Keratinocyte (primary cell): ENCODE measurements around the gene RNH1. TPM values are rescaled to one million over a fixed set of nuclear protein-coding genes. Genes with fewer than 3 reads are reported as not detected.

Experiments used
- DNase-seq: peaks from one replicate; pipeline ENCODE4 v3.0.0-alpha.2; 2011; ENCODE audit warnings: low read depth, missing footprints, low spot score
- FAIRE-seq: peaks from 2 replicates; lab custom pipeline; 2011; peaks lifted over from hg19 to GRCh38; lab: Jason Lieb, UNC
- H2AFZ ChIP-seq: 2 replicates; pipeline ENCODE4 v1.6.0; 2012; ENCODE audit warnings: low read length, control low read depth, inconsistent platforms; ENCODE audit not compliant: control insufficient read depth
- H3K27ac ChIP-seq: 2 replicates; pipeline ENCODE4 v1.5.1; 2011; ENCODE audit warnings: low read length; ENCODE audit not compliant: control insufficient read depth, insufficient read depth
- H3K27me3 ChIP-seq: 3 replicates; pipeline ENCODE4 v1.6.0; 2011; ENCODE audit warnings: low read length; ENCODE audit not compliant: control insufficient read depth, insufficient read depth; ENCODE audit errors: extremely low read depth
- H3K36me3 ChIP-seq, 2 experiments: 2 replicates in 1 of 2; 3 replicates in 1 of 2; pipeline ENCODE4 v1.5.1; 2011; ENCODE audit warnings: low read length in 2 of 2, mild to moderate bottlenecking in 1 of 2; ENCODE audit not compliant: control insufficient read depth in 2 of 2, insufficient read depth in 2 of 2; ENCODE audit errors: extremely low read depth in 1 of 2
- H3K4me1 ChIP-seq: 3 replicates; pipeline ENCODE4 v1.5.1; 2011; ENCODE audit warnings: low read length; ENCODE audit not compliant: control insufficient read depth, insufficient read depth; ENCODE audit errors: extremely low read depth
- H3K4me2 ChIP-seq: 3 replicates; pipeline ENCODE4 v1.6.0; 2011; ENCODE audit warnings: low read depth, low read length; ENCODE audit not compliant: control insufficient read depth, insufficient read depth; ENCODE audit errors: extremely low read depth
- H3K4me3 ChIP-seq, 3 experiments: fragments of 200-600 bp in 1 of 3; sonication (generic) in 1 of 3; 2 replicates in 2 of 3; 3 replicates in 1 of 3; pipeline ENCODE4 v1.5.1; 2011 to 2016; ENCODE audit warnings: low read length in 3 of 3, mild to moderate bottlenecking in 3 of 3, control low read depth in 2 of 3, inconsistent platforms in 1 of 3, low read depth in 1 of 3, mixed read lengths in 1 of 3, mixed run types in 1 of 3, moderate library complexity in 1 of 3; ENCODE audit not compliant: control insufficient read depth in 2 of 3, insufficient read depth in 2 of 3; ENCODE audit errors: extremely low read depth in 1 of 3
- H3K79me2 ChIP-seq: 2 replicates; pipeline ENCODE4 v1.6.0; 2012; ENCODE audit warnings: low read length; ENCODE audit not compliant: control insufficient read depth, insufficient read depth
- H3K9ac ChIP-seq: 3 replicates; pipeline ENCODE4 v1.6.0; 2011; ENCODE audit warnings: low read length; ENCODE audit not compliant: control insufficient read depth, insufficient read depth; ENCODE audit errors: extremely low read depth
- H3K9me1 ChIP-seq: 3 replicates; pipeline ENCODE4 v1.6.0; 2011; ENCODE audit warnings: low read length; ENCODE audit not compliant: control insufficient read depth, insufficient read depth; ENCODE audit errors: extremely low read depth
- H3K9me3 ChIP-seq: 2 replicates; pipeline ENCODE4 v1.5.1; 2012; ENCODE audit warnings: low read depth, low read length; ENCODE audit not compliant: control insufficient read depth
- H4K20me1 ChIP-seq: 3 replicates; pipeline ENCODE4 v1.6.0; 2011; ENCODE audit warnings: low read length; ENCODE audit not compliant: control insufficient read depth, insufficient read depth; ENCODE audit errors: extremely low read depth
- CTCF ChIP-seq, 3 experiments: IDR thresholded peaks in 1 of 3; conservative IDR thresholded peaks in 1 of 3; optimal IDR thresholded peaks in 1 of 3; 2 replicates in 2 of 3; 3 replicates in 1 of 3; pipeline versions ENCODE3 to v1.5.1; 2011; ENCODE audit warnings: low read length in 3 of 3, mild to moderate bottlenecking in 3 of 3, moderate library complexity in 2 of 3, control low read depth in 1 of 3, inconsistent platforms in 1 of 3; ENCODE audit not compliant: insufficient read depth in 2 of 3; ENCODE audit errors: extremely low read depth in 1 of 3
- EZH2 ChIP-seq: IDR thresholded peaks from one replicate; pipeline ENCODE4 v1.6.1; 2012; ENCODE audit warnings: inconsistent platforms, mild to moderate bottlenecking, low read length, moderate library complexity
- dilution Hi-C: fragments of 300-500 bp; cut with MboI; formaldehyde crosslinking; loops from one replicate; pipeline ENCODE4 v1.7.0; 2020; ENCODE audit warnings: low sequenced_read_pairs; ENCODE audit not compliant: extremely low pct_ligation_motif_present
- polyA plus RNA-seq, 5 experiments: library from polyadenylated mRNA; depleted of rRNA in 3 of 5; stranded (reverse) in 3 of 5; stranded (forward) in 1 of 5; unstranded in 1 of 5; fragments of >200 nt; gene quantifications; 1 replicate in 1 of 5; 2 replicates in 3 of 5; 3 replicates in 1 of 5; pipeline versions ENCODE4 v1.2.1 to v1.2.3, GENCODE V29; 2011 to 2012; ENCODE audit warnings: missing spikeins in 2 of 5, low read depth in 1 of 5, low replicate concordance in 1 of 5

The RNH1 gene
- polyA plus RNA-seq, 1 donor (not counting 4 experiments of a cell fraction or from before 2014, with no cell fraction given) = 92.0 TPM

- H3K9me3 ChIP-seq = no peaks in the 10 kb centered on the region
- DNase-seq (no peak), FAIRE-seq (no peak)
- H3K4me2 ChIP-seq = no peak overlapping the region
- peak overlapping the region; percentile 82 for H3K27ac ChIP-seq
- peak overlapping the region; percentile 90 for H3K9ac ChIP-seq
- peaks cover 17 to 27% of the 10 kb centered on the region in 2 experiments for H3K36me3 ChIP-seq
- no peaks in the 10 kb centered on the region for H3K9me1 ChIP-seq
- H3K4me3 ChIP-seq = peak overlapping the region in 2 of 3 experiments; percentile 83 to 96
- no peak overlapping the region for H2AFZ ChIP-seq
- H3K79me2 ChIP-seq = peaks cover 31% of the 10 kb centered on the region
- H4K20me1 ChIP-seq = peaks cover 22% of the 10 kb centered on the region
- TF ChIP-seq CTCF (optimal IDR thresholded peaks at IDR 0.05 in 1 of 3, IDR thresholded peaks at IDR 0.05 in 1 of 3, conservative IDR thresholded peaks at IDR 0.05 in 1 of 3; ENCODE audit: extremely low read depth in 1 of 3, insufficient read depth in 2 of 3, low read length in 3 of 3) (no peak), EZH2 (no peak)
- peaks cover 23% of the 10 kb centered on the region for H3K4me1 ChIP-seq
- peaks cover 6% of the 10 kb centered on the region for H3K27me3 ChIP-seq
- dilution Hi-C loops = no loop called here
Measured at GRCh38 chr11:535210-535518, 28.1 kb upstream of the RNH1 start.

GRCh38 chr11:534396-535209 is 27.6 kb upstream of the RNH1 start:
- dilution Hi-C loops = no loop called here
- Histone ChIP-seq H3K9me3 (no peaks in the 10 kb centered on the region), H3K27ac (peak overlapping the region; percentile 82), H3K27me3 (peaks cover 6% of the 10 kb centered on the region), H3K36me3 (peaks cover 17 to 27% of the 10 kb centered on the region in 2 experiments), H3K4me1 (peaks cover 23% of the 10 kb centered on the region), H3K79me2 (peaks cover 31% of the 10 kb centered on the region), H3K4me2 (peak overlapping the region; percentile 59), H4K20me1 (peaks cover 22% of the 10 kb centered on the region), H3K4me3 (peak overlapping the region; percentile 74 to 96 (median 83)), H2AFZ (no peak overlapping the region), H3K9ac (peak overlapping the region; percentile 90), H3K9me1 (no peaks in the 10 kb centered on the region)
- FAIRE-seq (peak; percentile 81), DNase-seq (peak; percentile 61)
- TF ChIP-seq EZH2 (no peak), CTCF (optimal IDR thresholded peaks at IDR 0.05 in 1 of 3, IDR thresholded peaks at IDR 0.05 in 1 of 3, conservative IDR thresholded peaks at IDR 0.05 in 1 of 3; ENCODE audit: extremely low read depth in 1 of 3, insufficient read depth in 2 of 3, low read length in 3 of 3) (peak in 1 of 3 experiments; percentile 29)
